Femur (tissue), 1 donor: ENCODE results near the gene WDR18.

Experiments
- DNase-seq: peaks from one replicate; pipeline ENCODE4 v3.0.0-alpha.2; 2017

Gene WDR18

GRCh38 chr19:993361-993830 is 9.3 kb downstream of the WDR18 start:
- no peak for DNase-seq

GRCh38 chr19:993831-994393 is 9.8 kb downstream of the WDR18 start:
- no peak for DNase-seq

GRCh38 chr19:994516-994915 is 10.4 kb downstream of the WDR18 start:
- DNase-seq, result no peak

GRCh38 chr19:995051-995827 is 11.1 kb downstream of the WDR18 start:
- no peak for DNase-seq

- DNase-seq, result no peak
These were observed 12.1 kb downstream of the WDR18 start for GRCh38 chr19:996051-996838.

- DNase-seq, result no peak
These were observed 13.9 kb downstream of the WDR18 start for GRCh38 chr19:998064-998463.

- no peak for DNase-seq
These were observed 15.2 kb downstream of the WDR18 start for GRCh38 chr19:999379-999719.

GRCh38 chr19:1000095-1000494 is 15.9 kb downstream of the WDR18 start, which contains the start of gene GRIN3B:
GRIN3B (plus strand) TSS chr19:1000419; CDS start chr19:1000438, 19 bp downstream.
- no peak for DNase-seq

- DNase-seq, result no peak
These were observed 16.7 kb downstream of the WDR18 start for GRCh38 chr19:1000591-1001537.

GRCh38 chr19:1001538-1002166 is 17.5 kb downstream of the WDR18 start:
- no peak for DNase-seq

- no peak for DNase-seq
These were observed 18.5 kb downstream of the WDR18 start for GRCh38 chr19:1002600-1002999.

- DNase-seq, result no peak
These were observed 19.1 kb downstream of the WDR18 start for GRCh38 chr19:1003283-1003682.

GRCh38 chr19:1004204-1004802 is 20.2 kb downstream of the WDR18 start:
- DNase-seq, result no peak

GRCh38 chr19:1004803-1005664 is 20.9 kb downstream of the WDR18 start:
- no peak for DNase-seq

GRCh38 chr19:1006711-1007398 is 22.7 kb downstream of the WDR18 start:
- DNase-seq, result no peak

GRCh38 chr19:1007399-1008251 is 23.5 kb downstream of the WDR18 start:
- no peak for DNase-seq

GRCh38 chr19:1008268-1009040 is 24.3 kb downstream of the WDR18 start:
- DNase-seq, result no peak
